C4-2B (cell line): ENCODE data around the gene IFNGR1.

Source experiments
- CTCF ChIP-seq: fragments of 450-650 bp; conservative IDR thresholded peaks from 2 replicates; pipeline ENCODE4 v1.5.1; 2017; ENCODE audit warnings: mild to moderate bottlenecking
- ZFX ChIP-seq: fragments of 450-650 bp; IDR thresholded peaks from 2 replicates; pipeline ENCODE4 v1.6.1; 2017

GRCh38 chr6:137162692-137163306 lies 56.4 kb downstream of the IFNGR1 start:
- TF ChIP-seq CTCF (no peak), ZFX (no peak)
